ENCODE results near the gene INIP. TPM values are rescaled to one million over a fixed set of nuclear protein-coding genes. Genes with fewer than 3 reads are reported as not detected.

INIP gene
- total and polyA plus RNA-seq, 2 of the 13 experiments (the other 11 are each of a cell fraction or from before 2014, with no cell fraction given), result 13.6 to 28.6 TPM

- no peak overlapping the region for H3K9ac ChIP-seq (ENCODE audit: insufficient read depth, low read depth, low read length)
- ChIA-PET POLR2A (no interaction called here), CTCF (ENCODE audit: low intra/inter-chr PET ratio, low total read pairs) (interaction anchor here (1.4 to 1.7 kb wide), 2 partner anchors 81 to 268 kb away, joined by 4 to 5 read pairs; no protein-coding TSS in a partner anchor)
- intact Hi-C loops (cut with micrococcal nuclease; ENCODE audit: unreplicated experiment), result loop anchor here (5.0 to 10.0 kb wide), 2 partner anchors 269 to 326 kb away; partner anchors contain the start of gene HSDL2
- peaks cover 8% of the 10 kb centered on the region for H3K4me1 ChIP-seq (ENCODE audit: insufficient read depth, low read length)
- ATAC-seq (no peak; the same call in 2 of the 3 replicates), FAIRE-seq (no peak), DNase-seq (ENCODE audit: low spot score) (peak; percentile 44)
- in situ Hi-C loops (cut with HindIII; ENCODE audit: extremely low pct_ligation_motif_present, low pct_unique_long_range_greater_than_20kb), result loop anchor here (25.0 kb wide), 2 partner anchors 224 to 624 kb away; partner anchors contain the start of gene KIAA1958
- no peak overlapping the region for H3K27ac ChIP-seq (ENCODE audit: extremely low read length, insufficient read depth, low read length)
- no peak overlapping the region for H3K4me3 ChIP-seq (replicated peaks in 1 of 3; ENCODE audit: insufficient read depth in 1 of 3, low read depth in 2 of 3, low read length in 3 of 3)
- peaks cover 3 to 9% of the 10 kb centered on the region in 2 experiments; a peak in 3 of 5 replicates for H3K36me3 ChIP-seq (replicated peaks in 1 of 2; ENCODE audit: control insufficient read depth in 1 of 2, insufficient read depth in 2 of 2, low read length in 2 of 2)
- no peaks in the 10 kb centered on the region; the same call in 1 of the 2 replicates for H4K20me1 ChIP-seq (ENCODE audit: insufficient read depth, low read length)
- H3K27me3 ChIP-seq (ENCODE audit: control insufficient read depth in 1 of 2, insufficient read depth in 2 of 2, low read length in 2 of 2), result no peaks in the 10 kb centered on the region
- 77% methylated on average over 7 of the region's 7 CpGs for WGBS (ENCODE audit: low lambda C conversion rate)
- BruUV-seq (replicated peaks), result no TSS peak
- no peak overlapping the region for H2AFZ ChIP-seq (ENCODE audit: low read length)
- peaks cover 29% of the 10 kb centered on the region for H3K79me2 ChIP-seq (ENCODE audit: insufficient read depth, low read length)
- H3K9me3 ChIP-seq (ENCODE audit: low read length), result no peaks in the 10 kb centered on the region
- no peak overlapping the region for H3K4me2 ChIP-seq (ENCODE audit: low read depth, low read length)
- TF ChIP-seq MLLT10 (CRISPR knock-in tag; IDR thresholded peaks at IDR 0.05), result no peak
- peak; percentile 73 for TF ChIP-seq STAG1 (CRISPR knock-in tag; IDR thresholded peaks at IDR 0.05)
- TF ChIP-seq MED8 (CRISPR knock-in tag; IDR thresholded peaks at IDR 0.05; ENCODE audit: insufficient replicate concordance), result no peak
- TF ChIP-seq HMGA1 (CRISPR knock-in tag; conservative IDR thresholded peaks at IDR 0.05), result no peak
- TF ChIP-seq, protein P1, sequence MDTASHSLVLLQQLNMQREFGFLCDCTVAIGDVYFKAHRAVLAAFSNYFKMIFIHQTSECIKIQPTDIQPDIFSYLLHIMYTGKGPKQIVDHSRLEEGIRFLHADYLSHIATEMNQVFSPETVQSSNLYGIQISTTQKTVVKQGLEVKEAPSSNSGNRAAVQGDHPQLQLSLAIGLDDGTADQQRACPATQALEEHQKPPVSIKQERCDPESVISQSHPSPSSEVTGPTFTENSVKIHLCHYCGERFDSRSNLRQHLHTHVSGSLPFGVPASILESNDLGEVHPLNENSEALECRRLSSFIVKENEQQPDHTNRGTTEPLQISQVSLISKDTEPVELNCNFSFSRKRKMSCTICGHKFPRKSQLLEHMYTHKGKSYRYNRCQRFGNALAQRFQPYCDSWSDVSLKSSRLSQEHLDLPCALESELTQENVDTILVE (CRISPR knock-in tag; IDR thresholded peaks at IDR 0.05), result 0 out of 2 replicates have a peak, but pooled peaks have one; percentile 29
- TF ChIP-seq IRF1 (CRISPR knock-in tag; IDR thresholded peaks at IDR 0.05; ENCODE audit: low read depth), result no peak
- TF ChIP-seq TMF1 (CRISPR knock-in tag; IDR thresholded peaks at IDR 0.05; ENCODE audit: low read depth), result no peak
- TF ChIP-seq ZNF660 (CRISPR knock-in tag; IDR thresholded peaks at IDR 0.05; ENCODE audit: borderline replicate concordance, low read depth), result no peak
- no peak for TF ChIP-seq THYN1 (CRISPR knock-in tag; IDR thresholded peaks at IDR 0.05; ENCODE audit: borderline replicate concordance, low read depth)
- no peak for TF ChIP-seq SP5 (CRISPR knock-in tag; IDR thresholded peaks at IDR 0.05; ENCODE audit: borderline replicate concordance, low read depth)
- TF ChIP-seq NFRKB (IDR thresholded peaks at IDR 0.05), result no peak
- TF ChIP-seq PCBP2 (optimal IDR thresholded peaks at IDR 0.05; ENCODE audit: low read depth, low read length, poor library complexity, severe bottlenecking), result no peak
- TF ChIP-seq ZNF17 (CRISPR knock-in tag; IDR thresholded peaks at IDR 0.05), result no peak
- TF ChIP-seq CAMTA2 (CRISPR knock-in tag; IDR thresholded peaks at IDR 0.05; ENCODE audit: borderline replicate concordance), result no peak
- peak; percentile 53 for TF ChIP-seq SMC3 (IDR thresholded peaks at IDR 0.05; ENCODE audit: low read length)
- no peak for TF ChIP-seq ZC3H13 (CRISPR knock-in tag; IDR thresholded peaks at IDR 0.05)
- no peak for TF ChIP-seq ZNF781 (CRISPR knock-in tag; IDR thresholded peaks at IDR 0.05; ENCODE audit: borderline replicate concordance, not compliant biosample characterization)
- TF ChIP-seq, protein P2, sequence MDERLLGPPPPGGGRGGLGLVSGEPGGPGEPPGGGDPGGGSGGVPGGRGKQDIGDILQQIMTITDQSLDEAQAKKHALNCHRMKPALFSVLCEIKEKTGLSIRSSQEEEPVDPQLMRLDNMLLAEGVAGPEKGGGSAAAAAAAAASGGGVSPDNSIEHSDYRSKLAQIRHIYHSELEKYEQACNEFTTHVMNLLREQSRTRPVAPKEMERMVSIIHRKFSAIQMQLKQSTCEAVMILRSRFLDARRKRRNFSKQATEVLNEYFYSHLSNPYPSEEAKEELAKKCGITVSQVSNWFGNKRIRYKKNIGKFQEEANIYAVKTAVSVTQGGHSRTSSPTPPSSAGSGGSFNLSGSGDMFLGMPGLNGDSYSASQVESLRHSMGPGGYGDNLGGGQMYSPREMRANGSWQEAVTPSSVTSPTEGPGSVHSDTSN (CRISPR knock-in tag; IDR thresholded peaks at IDR 0.05), result no peak
- TF ChIP-seq ISL2 (CRISPR knock-in tag; IDR thresholded peaks at IDR 0.05), result no peak
- TF ChIP-seq ZNF512 (CRISPR knock-in tag; IDR thresholded peaks at IDR 0.05), result no peak
- no peak for TF ChIP-seq CREM (IDR thresholded peaks at IDR 0.05)
- no peak for TF ChIP-seq CREM (CRISPR knock-in tag; IDR thresholded peaks at IDR 0.05)
These were observed 6.7 kb downstream of the INIP start for GRCh38 chr9:112711050-112711689.
